GM18873 (cell line): ENCODE measurements around the gene CNTNAP3B.
"Not testable (repeated sequence)": the region's sequence is repeated elsewhere in the genome, so short reads cannot be mapped to it uniquely, and the experiment has no call there.

ENCODE experiments used
- ATAC-seq: cut with Tn5 transposase; IDR thresholded peaks from one replicate; pipeline ENCODE4 v1.9.1; 2021; ENCODE audit warnings: mild to moderate bottlenecking, moderate library complexity, moderate number of reproducible peaks; ENCODE audit not compliant: unreplicated experiment, low FRiP score

CNTNAP3B gene

GRCh38 chr9:41980271-41980670 lies 149.0 kb downstream of the CNTNAP3B start:
- not testable (repeated sequence) for ATAC-seq

DNA sequence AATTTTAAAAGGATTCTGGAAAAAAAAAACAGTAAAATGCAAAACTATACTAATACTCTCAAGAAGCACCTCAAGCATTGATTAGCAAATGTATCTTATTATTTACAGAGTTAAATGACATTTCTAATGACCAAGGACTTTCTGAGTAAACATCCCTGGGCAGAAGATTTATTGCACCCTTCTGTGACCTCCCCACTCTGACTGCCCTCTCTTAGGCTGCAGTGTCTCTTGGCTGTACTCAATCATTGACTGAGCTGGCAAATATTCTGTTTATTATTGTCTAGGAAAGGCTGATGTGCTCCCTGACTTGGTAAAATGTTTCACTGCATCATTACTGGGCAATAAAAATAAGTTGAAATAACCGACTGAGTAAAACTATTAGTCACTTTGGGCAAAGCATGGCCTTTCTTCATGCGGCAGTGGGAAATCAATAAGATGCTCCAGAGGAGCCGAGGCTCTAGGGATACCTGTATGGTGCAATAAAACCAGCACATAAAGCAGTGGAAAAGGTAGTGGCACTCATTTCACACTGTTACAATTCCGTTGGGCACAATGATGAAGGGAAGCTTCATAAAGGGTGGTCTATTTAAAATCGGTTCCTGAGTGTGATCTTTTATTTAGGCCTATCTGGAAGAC lies 151.1 kb downstream of the CNTNAP3B start:
- not testable (repeated sequence) for ATAC-seq

GRCh38 chr9:41974906-41975305 lies 154.3 kb downstream of the CNTNAP3B start:
- not testable (repeated sequence) for ATAC-seq

- ATAC-seq = not testable (repeated sequence)
These were observed 176.2 kb downstream of the CNTNAP3B start for GRCh38 chr9:41953007-41953406.

- not testable (repeated sequence) for ATAC-seq
These were observed 187.5 kb downstream of the CNTNAP3B start for GRCh38 chr9:41941738-41942137.

DNA sequence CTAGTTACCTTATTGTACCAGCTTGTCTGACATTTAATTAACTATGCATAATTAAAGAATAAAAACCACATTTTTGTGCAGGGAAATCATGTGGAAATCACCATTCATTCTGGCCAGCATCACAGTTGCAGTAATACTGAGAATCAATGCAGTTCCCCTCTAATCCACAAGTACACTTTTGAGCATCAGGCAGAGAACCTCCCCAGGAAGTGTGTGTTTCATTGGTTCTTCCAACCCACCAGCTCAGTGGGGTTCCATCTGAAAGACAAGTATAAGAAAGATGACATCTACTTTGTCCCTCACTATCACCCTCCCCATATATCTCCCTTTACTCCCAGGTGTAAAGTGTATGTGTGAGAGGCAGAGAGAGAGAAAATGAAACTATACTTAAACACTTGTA lies 191.1 kb downstream of the CNTNAP3B start:
- ATAC-seq = not testable (repeated sequence)

GRCh38 chr9:41935727-41936126 lies 193.5 kb downstream of the CNTNAP3B start:
- not testable (repeated sequence) for ATAC-seq

GRCh38 chr9:41929172-41929571 lies 200.1 kb downstream of the CNTNAP3B start:
- ATAC-seq = not testable (repeated sequence)

- not testable (repeated sequence) for ATAC-seq
These were observed 211.9 kb downstream of the CNTNAP3B start for GRCh38 chr9:41917374-41917773.

DNA sequence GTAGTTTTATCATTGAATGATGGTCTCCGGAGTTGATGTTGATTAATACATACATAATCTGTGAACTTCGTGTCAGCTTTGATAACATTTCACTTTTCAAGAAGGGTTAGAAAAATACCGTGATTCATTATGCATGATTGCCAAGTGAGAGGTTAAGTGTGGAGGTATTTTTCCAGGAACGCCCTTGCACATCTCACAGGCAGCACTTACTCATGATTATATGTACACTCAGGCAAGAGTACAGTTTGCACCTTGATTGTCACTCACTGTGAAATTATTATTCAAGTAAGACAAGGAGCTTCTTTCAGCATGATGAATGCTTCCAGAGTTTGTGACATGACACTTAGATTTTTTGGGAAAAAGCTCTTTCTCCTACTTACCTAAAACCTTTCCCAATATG lies 223.7 kb downstream of the CNTNAP3B start:
- not testable (repeated sequence) for ATAC-seq

GRCh38 chr9:41902762-41903161 lies 226.5 kb downstream of the CNTNAP3B start:
- not testable (repeated sequence) for ATAC-seq

- ATAC-seq = not testable (repeated sequence)
These were observed 230.4 kb downstream of the CNTNAP3B start for GRCh38 chr9:41898720-41899343.

GRCh38 chr9:41874557-41874956 lies 254.7 kb downstream of the CNTNAP3B start:
- not testable (repeated sequence) for ATAC-seq

DNA sequence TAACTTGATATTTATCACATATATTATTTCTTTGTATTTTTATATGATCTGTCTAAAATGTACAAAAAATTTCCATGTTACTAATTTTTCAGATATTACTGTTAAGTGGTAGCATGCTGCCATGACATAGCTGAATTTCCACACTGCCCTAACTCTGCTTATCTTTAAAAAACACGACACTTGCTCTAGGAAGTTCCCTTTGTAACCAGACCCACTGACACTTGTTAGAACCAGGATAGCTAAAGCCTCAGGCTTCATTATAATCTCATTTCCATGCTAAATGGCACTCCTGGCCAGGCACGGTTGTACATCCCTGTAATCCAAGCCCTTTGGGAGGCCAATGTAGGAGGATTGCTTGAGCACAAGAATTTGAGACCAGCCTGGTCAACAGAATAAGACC lies 273.8 kb downstream of the CNTNAP3B start:
- not testable (repeated sequence) for ATAC-seq

GRCh38 chr9:41851848-41852740 lies 277.1 kb downstream of the CNTNAP3B start:
- ATAC-seq = not testable (repeated sequence)

- not testable (repeated sequence) for ATAC-seq
These were observed 281.4 kb downstream of the CNTNAP3B start for GRCh38 chr9:41847829-41848228.
